K562 (cell line): ENCODE measurements around the gene FGD6. TPM values are rescaled to one million over a fixed set of nuclear protein-coding genes. Genes with fewer than 3 reads are reported as not detected.

Source experiments
- CC2D1A ChIP-seq: fragments of 450-650 bp; IDR thresholded peaks from 2 replicates; pipeline ENCODE4 v1.6.1; 2017; ENCODE audit warnings: mild to moderate bottlenecking
- CEBPG ChIP-seq, 3 experiments: fragments of 200-800 bp in 1 of 3; sonication (Bioruptor generic) in 1 of 3; sonication (generic) in 1 of 3; formaldehyde crosslinking in 1 of 3; IDR thresholded peaks in 2 of 3; conservative IDR thresholded peaks in 1 of 3; 2 replicates each; pipeline versions ENCODE4 v1.6.1 to v1.8.0; 2016 to 2022; ENCODE audit warnings: missing compliant biosample characterization in 2 of 3, missing genetic modification characterization in 2 of 3, mild to moderate bottlenecking in 1 of 3, missing genetic modification reagents in 1 of 3
- HMGXB4 ChIP-seq: sonication (generic); formaldehyde crosslinking; IDR thresholded peaks from 2 replicates; pipeline ENCODE4 v1.8.1; 2023; ENCODE audit warnings: mild to moderate bottlenecking, missing genetic modification reagents
- LEF1 ChIP-seq: fragments of 450-650 bp; IDR thresholded peaks from 2 replicates; pipeline ENCODE4 v1.6.1; 2016; ENCODE audit warnings: mild to moderate bottlenecking
- MYNN ChIP-seq, 2 experiments: sonication (generic); formaldehyde crosslinking in 1 of 2; IDR thresholded peaks; 2 replicates each; pipeline versions ENCODE4 v1.5.0 to v1.6.1; 2016 to 2020; ENCODE audit warnings: antibody characterized with exemption in 1 of 2, missing genetic modification reagents in 1 of 2
- PCBP1 ChIP-seq: fragments of 200-400 bp; formaldehyde crosslinking; IDR thresholded peaks from 2 replicates; pipeline ENCODE4 v1.6.1; 2018; ENCODE audit warnings: mild to moderate bottlenecking, low read depth, low read length; ENCODE audit not compliant: poor library complexity, severe bottlenecking
- POLR3A ChIP-seq: IDR thresholded peaks from 2 replicates; pipeline ENCODE4 v1.6.1; 2011; ENCODE audit warnings: borderline replicate concordance, mild to moderate bottlenecking, moderate library complexity; ENCODE audit not compliant: insufficient read length, insufficient read depth; ENCODE audit errors: extremely low read depth
- PPARD ChIP-seq: fragments of 250-450 bp; sonication (Bioruptor Pico); IDR thresholded peaks from 2 replicates; pipeline ENCODE4 v1.8.0; 2022; ENCODE audit warnings: inconsistent platforms, mild to moderate bottlenecking, moderate library complexity
- SAFB ChIP-seq: fragments of 200-400 bp; formaldehyde crosslinking; IDR thresholded peaks from 2 replicates; pipeline ENCODE4 v1.6.1; 2017; ENCODE audit warnings: low read depth, low read length, borderline replicate concordance
- SMARCA4 ChIP-seq: fragments of 450-650 bp; IDR thresholded peaks from 2 replicates; pipeline ENCODE4 v1.6.1; 2016
- TCF7L2 ChIP-seq: fragments of 150-350 bp; IDR thresholded peaks from 2 replicates; pipeline ENCODE4 v1.6.1; 2016; ENCODE audit warnings: low read depth, mild to moderate bottlenecking, low read length, moderate library complexity
- WHSC1 ChIP-seq: IDR thresholded peaks from one replicate; pipeline ENCODE4 v1.6.1; 2012; ENCODE audit warnings: low read length, control low read depth, inconsistent platforms
- ZBTB49 ChIP-seq: sonication (generic); formaldehyde crosslinking; IDR thresholded peaks from 2 replicates; pipeline ENCODE4 v1.8.0; 2022; ENCODE audit warnings: missing genetic modification reagents, mild to moderate bottlenecking, borderline replicate concordance
- ZC3H11A ChIP-seq: IDR thresholded peaks from 2 replicates; pipeline ENCODE4 v1.6.1; 2012; ENCODE audit warnings: low read depth, low read length, improper control_type of control experiment
- ZNF24 ChIP-seq: fragments of 450-650 bp; IDR thresholded peaks from 2 replicates; pipeline ENCODE4 v1.6.1; 2016
- ZNF551 ChIP-seq: fragments of 250-450 bp; sonication (Bioruptor Pico); IDR thresholded peaks from 2 replicates; pipeline ENCODE4 v1.5.0; 2021; ENCODE audit warnings: mild to moderate bottlenecking, moderate library complexity
- ZNF584 ChIP-seq: fragments of 200-800 bp; sonication (Bioruptor generic); IDR thresholded peaks from 2 replicates; pipeline ENCODE4 v1.6.1; 2016; ENCODE audit warnings: low read depth, mild to moderate bottlenecking, missing genetic modification characterization, missing compliant biosample characterization
- ZNF655 ChIP-seq: fragments of 250-450 bp; sonication (Bioruptor Pico); IDR thresholded peaks from 2 replicates; pipeline ENCODE4 v1.5.0; 2021
- ZNF696 ChIP-seq: fragments of 250-450 bp; sonication (Bioruptor Pico); conservative IDR thresholded peaks from 2 replicates; pipeline ENCODE4 v1.4.0; 2020; ENCODE audit warnings: mild to moderate bottlenecking, moderate library complexity
- polyA plus RNA-seq, 8 experiments: library from polyadenylated mRNA; depleted of rRNA in 4 of 8; stranded (reverse) in 5 of 8; unstranded in 3 of 8; fragments of >200 nt; fragmentation: Nextera tagmentation in 2 of 8; fragmentation: Illumina TruSeq in 1 of 8; extraction: Ambion mirVana in 2 of 8; extraction: Trizol in 1 of 8; gene quantifications; 2 replicates each; pipeline versions ENCODE4 v1.2.1 to v1.2.3, GENCODE V29; 2011 to 2014; ENCODE audit warnings: inconsistent platforms in 1 of 8, missing spikeins in 1 of 8
- total RNA-seq, 7 experiments: library from RNA; depleted of rRNA in 6 of 7; stranded (reverse); fragments of >200 nt in 6 of 7; fragmentation: Illumina TruSeq in 2 of 7; extraction: Trizol in 2 of 7; gene quantifications; 2 replicates each; pipeline versions ENCODE4 v1.2.1 to v1.2.3, GENCODE V29; 2011 to 2021; ENCODE audit warnings: low replicate concordance in 1 of 7
- TF ChIP-seq, protein P1 (sequence below): fragments of 450-650 bp; formaldehyde crosslinking; IDR thresholded peaks from 2 replicates; pipeline ENCODE4 v1.4.0; 2020; ENCODE audit warnings: mild to moderate bottlenecking, moderate library complexity

Gene FGD6
- total and polyA plus RNA-seq, 9 of the 15 experiments (the other 6 are each of a cell fraction or from before 2014, with no cell fraction given): 1.5 to 11.1 (median 5.8) TPM

- TF ChIP-seq ZNF584 (CRISPR knock-in tag): 0 out of 2 replicates have a peak, but pooled peaks have one; percentile 23
- no peak for TF ChIP-seq LEF1
- TF ChIP-seq MYNN (IDR thresholded peaks at IDR 0.05): no peak
- no peak for TF ChIP-seq MYNN (CRISPR knock-in tag; IDR thresholded peaks at IDR 0.05)
- no peak for TF ChIP-seq HMGXB4 (CRISPR knock-in tag)
- TF ChIP-seq ZNF24: 0 out of 2 replicates have a peak, but pooled peaks have one; percentile 25
- no peak for TF ChIP-seq ZBTB49 (CRISPR knock-in tag)
- no peak for TF ChIP-seq WHSC1
- no peak for TF ChIP-seq ZNF655 (CRISPR knock-in tag)
- TF ChIP-seq SMARCA4: no peak
- TF ChIP-seq, protein P1, sequence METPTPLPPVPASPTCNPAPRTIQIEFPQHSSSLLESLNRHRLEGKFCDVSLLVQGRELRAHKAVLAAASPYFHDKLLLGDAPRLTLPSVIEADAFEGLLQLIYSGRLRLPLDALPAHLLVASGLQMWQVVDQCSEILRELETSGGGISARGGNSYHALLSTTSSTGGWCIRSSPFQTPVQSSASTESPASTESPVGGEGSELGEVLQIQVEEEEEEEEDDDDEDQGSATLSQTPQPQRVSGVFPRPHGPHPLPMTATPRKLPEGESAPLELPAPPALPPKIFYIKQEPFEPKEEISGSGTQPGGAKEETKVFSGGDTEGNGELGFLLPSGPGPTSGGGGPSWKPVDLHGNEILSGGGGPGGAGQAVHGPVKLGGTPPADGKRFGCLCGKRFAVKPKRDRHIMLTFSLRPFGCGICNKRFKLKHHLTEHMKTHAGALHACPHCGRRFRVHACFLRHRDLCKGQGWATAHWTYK (CRISPR knock-in tag): peak; percentile 19; the same call in 1 of the 2 replicates
- no peak for TF ChIP-seq POLR3A
- TF ChIP-seq ZC3H11A: no peak
- TF ChIP-seq TCF7L2: no peak
- TF ChIP-seq PCBP1: no peak
- TF ChIP-seq CEBPG (CRISPR knock-in tag; IDR thresholded peaks at IDR 0.05): no peak
- TF ChIP-seq CEBPG (tag; conservative IDR thresholded peaks at IDR 0.05 in 1 of 2, IDR thresholded peaks at IDR 0.05 in 1 of 2): no peak
- TF ChIP-seq ZNF696: no peak
- no peak for TF ChIP-seq ZNF551 (CRISPR knock-in tag)
- TF ChIP-seq SAFB: no peak
- TF ChIP-seq CC2D1A: no peak
- TF ChIP-seq PPARD: no peak
Measured at GRCh38 chr12:95216711-95217376, 423 bp downstream of the FGD6 start (continued).
